ENCODE measurements around the gene NCKAP5. TPM values are rescaled to one million over a fixed set of nuclear protein-coding genes. Genes with fewer than 3 reads are reported as not detected.
"Not testable (repeated sequence)": the region's sequence is repeated elsewhere in the genome, so short reads cannot be mapped to it uniquely, and the experiment has no call there.

Gene NCKAP5
- total RNA-seq, 1 donor from 2014 or later = 2.8 TPM

DNA sequence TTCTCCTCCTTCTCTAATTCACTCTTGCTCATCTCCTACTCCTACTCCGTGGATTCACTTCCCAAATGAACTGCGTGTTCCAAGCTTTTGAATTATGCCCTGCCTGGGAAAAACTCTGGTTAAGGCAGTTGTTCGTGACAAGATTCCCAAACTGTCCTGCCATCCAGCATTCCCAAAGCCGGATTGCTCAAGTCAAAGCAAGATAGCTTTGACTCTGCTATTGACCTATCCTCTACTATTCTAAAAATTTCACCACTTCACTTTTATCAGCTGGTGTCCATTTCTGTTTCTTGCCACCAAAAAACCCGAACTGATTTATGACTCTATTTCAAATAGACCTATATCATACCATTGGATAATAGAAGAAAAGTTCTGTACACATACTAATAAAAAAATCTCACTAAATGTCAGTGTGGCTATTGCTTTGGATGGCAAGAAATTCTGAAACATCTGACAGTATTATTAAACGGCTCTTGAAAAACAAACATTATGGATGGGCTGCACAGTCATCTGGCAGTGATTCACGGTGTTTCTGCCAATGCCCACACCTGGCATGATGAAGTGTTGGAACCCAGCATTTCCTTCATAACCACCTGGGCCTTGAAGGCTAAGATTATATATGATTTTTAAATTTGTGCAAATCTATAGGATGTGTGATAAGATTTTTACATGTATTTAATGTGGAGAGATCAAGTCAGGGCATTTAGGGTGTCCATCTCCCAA lies 87.4 kb downstream of the NCKAP5 start:
- no peak for ATAC-seq
- no peak for DNase-seq
- intact Hi-C loops (cut with micrococcal nuclease) = no loop called here

DNA sequence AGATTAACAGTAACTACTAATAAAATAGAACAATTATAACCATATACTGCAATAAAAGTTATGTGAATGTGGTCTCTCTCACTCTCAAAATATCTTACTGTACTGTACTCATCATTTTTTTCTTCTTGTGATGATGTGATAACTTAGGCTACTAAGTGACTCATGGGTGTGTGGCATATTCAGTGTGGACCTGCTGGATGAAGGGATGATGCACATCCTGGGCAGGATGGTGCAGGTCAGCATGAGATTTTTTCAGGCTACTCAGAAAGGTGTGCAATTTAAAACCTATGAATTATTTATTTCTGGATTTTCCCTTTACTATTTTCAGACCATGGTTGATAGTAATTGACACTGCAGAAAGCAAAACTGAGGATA lies 90.7 kb downstream of the NCKAP5 start:
- DNase-seq = no peak
- no peak for ATAC-seq
- intact Hi-C loops (cut with micrococcal nuclease) = loop anchor here (5.0 kb wide), 1 partner anchor 35 kb away; no protein-coding TSS in a partner anchor

- no peak for ATAC-seq
- intact Hi-C loops (cut with micrococcal nuclease) = loop anchor here (5.0 kb wide), 1 partner anchor 35 kb away; no protein-coding TSS in a partner anchor
- DNase-seq = no peak
These were observed 91.2 kb downstream of the NCKAP5 start for GRCh38 chr2:133476931-133477615.

DNA sequence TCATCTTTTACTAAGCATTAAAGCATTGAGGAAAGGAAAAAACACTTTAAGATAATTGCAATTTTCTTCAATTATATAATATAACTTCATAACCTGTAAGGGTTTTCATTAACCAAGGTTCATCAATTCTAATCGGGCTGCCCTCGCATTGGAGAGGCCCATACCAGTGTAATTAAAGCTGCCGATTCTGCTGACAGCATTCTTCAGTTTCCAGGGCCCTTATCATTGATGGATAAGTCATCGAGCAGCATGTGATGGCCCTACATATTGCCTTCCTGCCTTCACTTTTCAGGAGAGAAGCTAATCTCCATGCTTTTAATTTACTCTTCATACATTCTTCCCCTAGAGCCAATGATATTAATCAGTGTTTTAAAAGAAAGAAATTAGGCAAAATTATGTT lies 92.0 kb downstream of the NCKAP5 start:
- intact Hi-C loops (cut with micrococcal nuclease) = loop anchor here (5.0 kb wide), 1 partner anchor 34 kb away; no protein-coding TSS in a partner anchor
- ATAC-seq (no peak), DNase-seq (no peak)

DNA sequence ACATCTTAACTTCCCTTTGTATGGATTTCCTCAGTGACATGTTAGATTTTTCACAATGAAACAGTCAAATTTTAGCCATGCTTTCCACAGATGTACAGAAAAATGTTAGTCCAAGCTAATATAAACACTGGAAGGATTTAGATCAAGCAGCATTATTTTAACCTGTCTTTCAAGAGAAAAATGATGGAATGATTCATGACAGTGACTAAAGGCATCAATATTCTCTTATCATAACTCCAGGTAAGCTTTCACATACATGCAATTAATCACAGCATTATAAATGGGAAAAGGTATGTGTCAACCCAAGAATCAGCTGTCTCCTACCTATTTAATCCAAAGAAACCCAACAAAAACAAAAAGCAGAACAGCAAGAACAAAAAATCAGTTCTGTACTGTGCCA lies 92.7 kb downstream of the NCKAP5 start:
- ATAC-seq = no peak
- intact Hi-C loops (cut with micrococcal nuclease) = loop anchor here (5.0 kb wide), 1 partner anchor 33 kb away; no protein-coding TSS in a partner anchor
- no peak for DNase-seq

DNA sequence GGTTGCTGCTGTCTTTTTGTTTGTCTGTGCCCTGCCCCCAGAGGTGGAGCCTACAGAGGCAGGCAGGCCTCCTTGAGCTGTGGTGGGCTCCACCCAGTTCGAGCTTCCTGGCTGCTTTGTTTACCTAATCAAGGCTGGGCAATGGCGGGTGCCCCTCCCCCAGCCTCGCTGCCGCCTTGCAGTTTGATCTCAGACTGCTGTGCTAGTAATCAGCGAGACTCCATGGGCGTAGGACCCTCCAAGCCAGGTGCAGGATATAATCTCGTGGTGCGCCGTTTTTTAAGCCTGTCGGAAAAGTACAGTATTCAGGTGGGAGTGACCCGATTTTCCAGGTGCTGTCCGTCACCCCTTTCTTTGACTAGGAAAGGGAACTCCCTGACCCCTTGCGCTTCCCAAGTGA lies 97.8 kb downstream of the NCKAP5 start:
- DNase-seq; ATAC-seq; intact Hi-C loops (cut with micrococcal nuclease): not testable (repeated sequence)

DNA sequence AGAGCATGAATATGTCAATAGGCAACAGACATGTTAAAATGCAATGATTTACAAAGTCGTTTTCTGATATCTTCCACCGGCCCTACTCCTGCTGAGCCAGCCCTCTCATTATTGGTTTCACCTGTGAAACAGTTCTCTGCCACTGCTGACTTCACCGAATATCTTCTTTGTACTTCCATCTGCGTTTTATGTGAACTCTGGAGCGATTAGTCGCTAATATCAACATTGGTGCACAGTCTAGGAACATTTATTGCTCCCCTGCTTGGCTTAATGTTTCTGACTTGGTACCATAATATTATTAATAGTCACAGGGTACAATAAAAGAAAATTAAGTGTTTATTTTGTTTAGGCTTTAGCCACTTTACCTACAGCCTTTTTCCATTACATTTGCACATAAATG lies 105.5 kb downstream of the NCKAP5 start:
- ATAC-seq = no peak
- intact Hi-C loops (cut with micrococcal nuclease) = no loop called here
- DNase-seq = no peak

DNA sequence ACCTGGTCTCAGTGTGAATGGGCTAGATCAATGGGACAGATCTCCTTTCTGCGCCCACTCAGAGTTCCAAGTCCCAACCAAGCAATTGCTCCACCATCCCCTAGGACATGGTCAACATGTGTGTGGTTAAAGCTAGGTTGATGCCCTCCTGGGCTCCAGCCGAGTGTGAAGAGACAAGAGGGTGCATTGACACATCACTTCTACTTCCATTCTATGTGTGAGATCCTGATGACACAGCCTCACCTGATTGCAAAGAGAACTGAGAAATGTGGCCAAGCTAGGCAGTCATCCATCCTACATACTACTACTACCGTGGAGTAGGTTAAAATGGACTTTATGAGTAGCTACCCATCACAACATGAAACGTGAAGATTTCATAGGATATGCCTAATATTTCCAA lies 106.8 kb downstream of the NCKAP5 start:
- intact Hi-C loops (cut with micrococcal nuclease) = no loop called here
- ATAC-seq = no peak
- no peak for DNase-seq

- ATAC-seq = no peak
- intact Hi-C loops (cut with micrococcal nuclease) = no loop called here
- DNase-seq = no peak
These were observed 108.7 kb downstream of the NCKAP5 start for GRCh38 chr2:133459590-133459989.

GRCh38 chr2:133458280-133458679 lies 110.0 kb downstream of the NCKAP5 start:
- intact Hi-C loops (cut with micrococcal nuclease) = no loop called here
- no peak for DNase-seq
- no peak for ATAC-seq

GRCh38 chr2:133457861-133458260 lies 110.4 kb downstream of the NCKAP5 start:
- ATAC-seq (no peak), DNase-seq (no peak)
- intact Hi-C loops (cut with micrococcal nuclease) = no loop called here

DNA sequence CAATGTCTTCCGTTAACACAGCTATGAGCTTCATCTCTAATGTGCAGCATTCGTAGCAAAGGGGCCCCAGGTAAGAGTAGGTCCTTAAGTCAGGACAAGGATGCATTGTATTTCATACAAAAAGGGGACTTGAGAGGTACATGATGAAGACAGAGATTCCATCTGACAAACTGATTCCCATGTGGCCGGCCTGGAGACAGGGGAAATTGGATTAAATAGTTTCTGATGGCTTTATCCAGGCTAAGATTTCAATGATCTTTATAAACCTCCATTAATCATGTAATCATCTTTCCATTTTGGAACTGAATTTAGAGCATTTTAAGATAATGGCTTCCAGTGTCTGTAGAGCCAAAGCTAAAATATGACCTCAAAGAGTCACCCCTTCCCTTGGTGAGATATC lies 111.3 kb downstream of the NCKAP5 start:
- DNase-seq = no peak
- no peak for ATAC-seq
- intact Hi-C loops (cut with micrococcal nuclease) = no loop called here

GRCh38 chr2:133456156-133456555 lies 112.1 kb downstream of the NCKAP5 start:
- no peak for ATAC-seq
- intact Hi-C loops (cut with micrococcal nuclease) = no loop called here
- DNase-seq = no peak

DNA sequence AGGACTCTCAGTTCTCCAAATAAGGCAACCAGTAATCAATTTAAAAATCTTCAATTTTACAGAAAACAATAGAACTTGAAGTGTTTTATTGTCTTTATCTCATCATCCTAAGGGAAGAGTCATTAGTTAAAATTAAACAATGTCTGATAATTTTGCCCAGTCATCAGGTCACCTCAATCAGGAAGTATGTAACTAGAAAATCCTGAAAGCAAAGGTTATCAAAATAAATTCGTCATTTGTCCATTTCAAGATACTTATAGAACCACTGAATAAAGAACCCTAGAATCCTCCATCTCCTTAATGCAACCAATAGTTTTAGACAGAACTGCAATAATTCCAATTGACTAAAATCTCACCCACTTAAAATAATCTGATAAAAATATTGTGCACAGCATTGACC lies 115.2 kb downstream of the NCKAP5 start:
- DNase-seq (no peak), ATAC-seq (no peak)
- intact Hi-C loops (cut with micrococcal nuclease) = no loop called here

DNA sequence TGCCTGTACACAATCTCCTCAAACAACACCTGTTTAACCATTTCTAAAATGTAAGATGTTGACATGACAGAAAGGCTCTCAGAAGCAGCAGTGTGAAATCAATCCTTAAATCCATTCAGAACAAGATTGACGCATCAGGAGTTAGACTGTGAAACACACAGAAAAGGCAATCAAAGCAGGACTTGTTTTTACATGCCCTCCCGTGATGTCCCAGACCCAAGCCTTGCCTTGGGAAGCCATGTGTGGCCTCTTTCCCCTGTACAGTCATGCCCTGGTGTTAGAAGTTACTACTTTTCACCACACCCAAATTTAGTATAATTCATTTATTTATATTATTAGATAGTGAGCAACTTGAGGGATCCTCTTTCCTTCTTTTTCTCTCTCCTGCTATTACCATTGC lies 115.7 kb downstream of the NCKAP5 start:
- DNase-seq (no peak), ATAC-seq (no peak)
- intact Hi-C loops (cut with micrococcal nuclease) = no loop called here

GRCh38 chr2:133452146-133452545 lies 116.1 kb downstream of the NCKAP5 start:
- DNase-seq (no peak), ATAC-seq (no peak)
- intact Hi-C loops (cut with micrococcal nuclease) = no loop called here

GRCh38 chr2:133448195-133448594 lies 120.1 kb downstream of the NCKAP5 start:
- ATAC-seq = no peak
- intact Hi-C loops (cut with micrococcal nuclease) = no loop called here
- no peak for DNase-seq

DNA sequence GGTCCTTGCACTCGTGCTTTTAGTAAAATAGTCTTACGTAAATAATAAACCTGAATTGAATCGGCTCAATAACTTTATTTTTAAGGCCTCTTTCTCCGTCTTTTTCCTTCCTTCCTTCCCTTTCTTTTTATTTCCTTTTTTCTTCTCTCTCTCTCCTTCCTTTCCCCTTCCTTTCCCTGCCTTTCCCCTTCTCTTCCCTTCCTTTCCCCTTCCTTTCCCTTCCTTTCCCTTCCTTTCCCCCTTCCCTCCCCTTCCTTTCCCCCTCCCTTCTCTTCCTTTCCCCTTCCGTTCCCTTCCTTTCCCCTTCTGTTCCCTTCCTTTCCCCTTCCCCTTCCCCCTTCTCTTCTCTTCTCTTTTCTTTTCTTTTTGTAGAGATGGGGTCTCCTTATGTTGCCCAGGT lies 121.0 kb downstream of the NCKAP5 start:
- intact Hi-C loops (cut with micrococcal nuclease) = no loop called here
- DNase-seq (no peak), ATAC-seq (no peak)

DNA sequence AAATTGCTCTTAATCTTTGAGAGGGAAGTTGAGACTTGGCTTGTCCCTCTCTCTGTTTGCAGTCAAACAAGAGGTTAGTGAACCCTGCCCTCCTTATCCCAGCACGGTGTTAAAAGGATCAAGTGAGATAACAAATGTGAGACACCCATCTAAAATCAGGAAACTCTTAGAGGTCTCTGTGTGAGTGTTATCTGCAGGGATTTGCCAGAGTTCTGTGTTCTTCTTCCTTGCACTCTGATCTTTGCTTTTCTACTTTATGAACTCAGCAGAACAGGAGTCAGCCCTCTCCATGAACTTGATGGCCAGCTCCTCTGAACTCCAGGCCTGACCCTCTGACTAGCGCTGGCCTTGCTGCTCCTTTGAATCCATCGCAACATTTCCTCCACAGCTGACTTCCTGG lies 123.8 kb downstream of the NCKAP5 start:
- no peak for DNase-seq
- ATAC-seq = no peak
- intact Hi-C loops (cut with micrococcal nuclease) = loop anchor here (5.0 kb wide), 1 partner anchor 33 kb away; no protein-coding TSS in a partner anchor

- intact Hi-C loops (cut with micrococcal nuclease) = loop anchor here (5.0 kb wide), 1 partner anchor 35 kb away; no protein-coding TSS in a partner anchor
- ATAC-seq (no peak), DNase-seq (no peak)
These were observed 125.9 kb downstream of the NCKAP5 start for GRCh38 chr2:133442393-133442792.

- ATAC-seq (no peak), DNase-seq (no peak)
- intact Hi-C loops (cut with micrococcal nuclease) = no loop called here
These were observed 128.7 kb downstream of the NCKAP5 start for GRCh38 chr2:133439565-133439920.
